HCT116 (cell line): ENCODE results near the gene ESRRA. TPM values are rescaled to one million over a fixed set of nuclear protein-coding genes. Genes with fewer than 3 reads are reported as not detected.

Experiments used
- ATAC-seq: fragments of 200-7000 bp; cut with Tn5 transposase; 2 replicates; pipeline ENCODE4 v1.9.1; 2020; ENCODE audit warnings: mild to moderate bottlenecking, moderate library complexity
- BruUV-seq: library from RNA; stranded (reverse); fragments of 400-500 nt; replicated peaks from 2 replicates; lab custom pipeline; 2021; lab: Mats Ljungman, UMichigan
- CTCF ChIA-PET: fragments of 300-600 bp; sonication (Branson Sonifier 250); formaldehyde crosslinking; loops from one replicate; lab custom pipeline; 2021; ENCODE audit warnings: antibody characterized with exemption; lab: Charles Lee
- POLR2A ChIA-PET: fragments of 300-600, 350-600 bp; sonication (Branson Sonifier 250); formaldehyde crosslinking; loops from one replicate; lab custom pipeline; 2021; ENCODE audit warnings: antibody characterized with exemption; lab: Charles Lee
- RAD21 ChIA-PET, 2 experiments: fragments of 300-600 bp; sonication (Branson Sonifier 250); formaldehyde crosslinking; loops; one replicate each; lab custom pipeline; 2023; ENCODE audit warnings: low total read pairs in 2 of 2; ENCODE audit not compliant: uncharacterized antibody in 2 of 2, unreplicated experiment in 2 of 2, low non-redundant PET in 1 of 2; lab: Charles Lee
- DNase-seq: peaks from one replicate; pipeline ENCODE4 v3.0.0-alpha.2; 2010; ENCODE audit warnings: low read depth, low spot score
- H2AFZ ChIP-seq: fragments of 200-600 bp; shearing (Covaris generic), sonication (generic); 2 replicates; pipeline ENCODE4 v1.6.1; 2017; ENCODE audit warnings: low read depth, mixed run types, mixed read lengths, antibody characterized with exemption, low read length; ENCODE audit not compliant: poor library complexity, severe bottlenecking
- H3K27ac ChIP-seq: 2 replicates; pipeline ENCODE4 v1.5.1; 2012; ENCODE audit warnings: low read depth, low read length
- H3K27me3 ChIP-seq: fragments of 200-600 bp; sonication (generic); 2 replicates; pipeline ENCODE4 v1.6.1; 2016; ENCODE audit warnings: mixed run types, low read length, mixed read lengths; ENCODE audit not compliant: insufficient read depth
- H3K36me3 ChIP-seq, 2 experiments: fragments of 200-500 bp in 1 of 2; fragments of 200-600 bp in 1 of 2; sonication (Bioruptor generic) in 1 of 2; sonication (generic) in 1 of 2; 2 replicates each; pipeline versions ENCODE4 v1.5.1 to v1.6.1; 2014 to 2016; ENCODE audit warnings: low read length in 2 of 2, inconsistent platforms in 1 of 2, mixed read lengths in 1 of 2, mixed run types in 1 of 2; ENCODE audit not compliant: insufficient read depth in 2 of 2, control insufficient read depth in 1 of 2
- H3K4me1 ChIP-seq, 2 experiments: fragments of 200-600 bp in 1 of 2; sonication (generic) in 1 of 2; 2 replicates each; pipeline versions ENCODE4 v1.5.1 to v1.6.1; 2012 to 2017; ENCODE audit warnings: low read length in 2 of 2, inconsistent platforms in 1 of 2, mild to moderate bottlenecking in 1 of 2, mixed read lengths in 1 of 2, mixed run types in 1 of 2, moderate library complexity in 1 of 2; ENCODE audit not compliant: insufficient read depth in 2 of 2, control insufficient read depth in 1 of 2
- H3K4me2 ChIP-seq: fragments of 200-600 bp; sonication (generic); 2 replicates; pipeline ENCODE4 v1.6.1; 2017; ENCODE audit warnings: mixed run types, low read length, mixed read lengths
- H3K4me3 ChIP-seq, 2 experiments: fragments of 200-600 bp in 1 of 2; sonication (generic) in 1 of 2; replicated peaks in 1 of 2; 2 replicates each; pipeline ENCODE4 v1.5.1; 2011 to 2016; ENCODE audit warnings: low read length in 2 of 2, control low read depth in 1 of 2, low read depth in 1 of 2, mild to moderate bottlenecking in 1 of 2, mixed read lengths in 1 of 2, mixed run types in 1 of 2
- H3K79me2 ChIP-seq: fragments of 200-600 bp; sonication (generic); 2 replicates; pipeline ENCODE4 v1.6.1; 2017; ENCODE audit warnings: mild to moderate bottlenecking, mixed run types, low read length, moderate library complexity, mixed read lengths; ENCODE audit not compliant: insufficient read depth
- H3K9ac ChIP-seq: fragments of 200-600 bp; sonication (generic); 2 replicates; pipeline ENCODE4 v1.6.1; 2016; ENCODE audit warnings: low read length, mixed read lengths
- H3K9me2 ChIP-seq: fragments of 200-600 bp; sonication (generic), shearing (Covaris generic); 2 replicates; pipeline ENCODE4 v1.6.1; 2017; ENCODE audit warnings: mixed run types, mild to moderate bottlenecking, moderate library complexity; ENCODE audit not compliant: insufficient read depth
- H3K9me3 ChIP-seq, 2 experiments: fragments of 200-500 bp in 1 of 2; fragments of 200-600 bp in 1 of 2; sonication (Bioruptor generic) in 1 of 2; sonication (generic) in 1 of 2; 2 replicates each; pipeline ENCODE4 v1.6.1; 2014 to 2017; ENCODE audit warnings: low read length in 2 of 2, mixed read lengths in 2 of 2, inconsistent platforms in 1 of 2, low read depth in 1 of 2, mild to moderate bottlenecking in 1 of 2, mixed run types in 1 of 2, moderate library complexity in 1 of 2; ENCODE audit not compliant: control insufficient read depth in 1 of 2, insufficient read depth in 1 of 2
- H4K20me1 ChIP-seq: fragments of 200-600 bp; sonication (generic), shearing (Covaris generic); 2 replicates; pipeline ENCODE4 v1.6.1; 2017; ENCODE audit warnings: mixed run types, mild to moderate bottlenecking, moderate library complexity; ENCODE audit not compliant: insufficient read depth
- ATF3 ChIP-seq: IDR thresholded peaks from 2 replicates; pipeline ENCODE4 v1.6.1; 2012
- CEBPB ChIP-seq: IDR thresholded peaks from 2 replicates; pipeline ENCODE4 v1.6.1; 2012; ENCODE audit warnings: low read depth
- EGR1 ChIP-seq: IDR thresholded peaks from 2 replicates; pipeline ENCODE4 v1.6.1; 2012; ENCODE audit warnings: low read depth
- EZH2 ChIP-seq: fragments of 200-600 bp; sonication (generic); IDR thresholded peaks from 2 replicates; pipeline ENCODE4 v1.6.1; 2017; ENCODE audit warnings: antibody characterized with exemption, mixed run types
- EZH2phosphoT487 ChIP-seq: fragments of 200-600 bp; IDR thresholded peaks from 2 replicates; pipeline ENCODE4 v1.6.1; 2018; ENCODE audit warnings: antibody characterized with exemption, borderline replicate concordance
- MAX ChIP-seq: IDR thresholded peaks from 2 replicates; pipeline ENCODE4 v1.6.1; 2012
- SRF ChIP-seq: IDR thresholded peaks from 2 replicates; pipeline ENCODE4 v1.6.1; 2012; ENCODE audit warnings: low read depth
- TCF7L2 ChIP-seq: IDR thresholded peaks from 2 replicates; pipeline ENCODE4 v1.7.0; 2011; ENCODE audit warnings: borderline replicate concordance, inconsistent platforms; ENCODE audit not compliant: insufficient read depth, insufficient read length; ENCODE audit errors: extremely low read depth
- YY1 ChIP-seq: IDR thresholded peaks from 2 replicates; pipeline ENCODE4 v1.6.1; 2011; ENCODE audit warnings: low read length, low read depth, moderate library complexity, mild to moderate bottlenecking; ENCODE audit not compliant: insufficient replicate concordance; ENCODE audit errors: extremely low read depth
- ZFX ChIP-seq: fragments of 450-650 bp; IDR thresholded peaks from 2 replicates; pipeline ENCODE4 v1.6.1; 2017
- intact Hi-C: fragments of 100-400 bp; cut with micrococcal nuclease; formaldehyde crosslinking; loops from 2 replicates; pipeline ENCODE4 v1.10.0; 2022
- total RNA-seq: library from RNA; stranded (reverse); gene quantifications from one replicate; pipeline ENCODE4 v1.2.1, GENCODE V29; 2021; ENCODE audit not compliant: unreplicated experiment
- TF ChIP-seq, protein P1 (sequence below): IDR thresholded peaks from 2 replicates; pipeline ENCODE4 v1.6.1; 2012; ENCODE audit warnings: low read depth

Gene ESRRA
- total RNA-seq, 1 experiment from 2014 or later, result 62.7 TPM

DNA sequence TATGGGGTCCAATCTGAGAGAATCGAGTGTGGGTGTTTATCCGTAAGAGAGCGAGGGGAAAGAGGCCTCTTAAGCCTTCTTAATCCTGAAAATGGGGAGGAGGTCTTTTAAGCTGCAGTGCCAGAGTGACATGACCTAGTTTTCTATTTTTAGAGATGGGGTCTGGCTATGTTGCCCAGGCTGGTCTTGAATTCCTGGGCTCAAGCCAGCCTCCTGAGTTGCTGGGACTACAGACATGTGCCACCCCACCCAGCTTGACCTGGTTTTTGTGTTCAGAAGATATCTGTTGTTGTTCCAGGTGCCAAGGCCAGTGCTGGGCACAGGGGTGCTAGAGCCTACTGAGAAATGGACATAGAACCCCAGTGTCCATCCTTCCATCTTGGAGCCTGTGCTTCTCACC is 22.2 kb upstream of the ESRRA start:
- DNase-seq (no peak), ATAC-seq (no peak)
- no peaks in the 10 kb centered on the region for H3K9me2 ChIP-seq
- intact Hi-C loops, result no loop called here
- RAD21 ChIA-PET, result no interaction called here
- H4K20me1 ChIP-seq, result no peaks in the 10 kb centered on the region
- CTCF ChIA-PET, result interaction anchor here (4.3 kb wide), 1 partner anchor 21 kb away, joined by 22 read pairs; the partner anchor contains the start of gene ESRRA
- no peaks in the 10 kb centered on the region for H3K79me2 ChIP-seq
- peaks cover 14 to 27% of the 10 kb centered on the region in 2 experiments for H3K4me1 ChIP-seq
- no peak overlapping the region for H3K9ac ChIP-seq
- no peaks in the 10 kb centered on the region for H3K9me3 ChIP-seq
- no peaks in the 10 kb centered on the region for H3K27me3 ChIP-seq
- peak overlapping the region; percentile 96; the same call in 1 of the 2 replicates for H3K4me2 ChIP-seq
- no peak overlapping the region for H2AFZ ChIP-seq
- no peaks in the 10 kb centered on the region; a peak in 1 of 4 replicates for H3K36me3 ChIP-seq
- POLR2A ChIA-PET, result interaction anchor here (1.3 to 1.6 kb wide), 3 partner anchors 18 to 56 kb away, joined by 3 to 5 read pairs (median 4); partner anchors contain the start of gene NUDT22
- no TSS peak for BruUV-seq
- H3K4me3 ChIP-seq, result peak overlapping the region in 1 of 2 experiments; percentile 77; a peak in 2 of 4 replicates
- TF ChIP-seq, protein P1, sequence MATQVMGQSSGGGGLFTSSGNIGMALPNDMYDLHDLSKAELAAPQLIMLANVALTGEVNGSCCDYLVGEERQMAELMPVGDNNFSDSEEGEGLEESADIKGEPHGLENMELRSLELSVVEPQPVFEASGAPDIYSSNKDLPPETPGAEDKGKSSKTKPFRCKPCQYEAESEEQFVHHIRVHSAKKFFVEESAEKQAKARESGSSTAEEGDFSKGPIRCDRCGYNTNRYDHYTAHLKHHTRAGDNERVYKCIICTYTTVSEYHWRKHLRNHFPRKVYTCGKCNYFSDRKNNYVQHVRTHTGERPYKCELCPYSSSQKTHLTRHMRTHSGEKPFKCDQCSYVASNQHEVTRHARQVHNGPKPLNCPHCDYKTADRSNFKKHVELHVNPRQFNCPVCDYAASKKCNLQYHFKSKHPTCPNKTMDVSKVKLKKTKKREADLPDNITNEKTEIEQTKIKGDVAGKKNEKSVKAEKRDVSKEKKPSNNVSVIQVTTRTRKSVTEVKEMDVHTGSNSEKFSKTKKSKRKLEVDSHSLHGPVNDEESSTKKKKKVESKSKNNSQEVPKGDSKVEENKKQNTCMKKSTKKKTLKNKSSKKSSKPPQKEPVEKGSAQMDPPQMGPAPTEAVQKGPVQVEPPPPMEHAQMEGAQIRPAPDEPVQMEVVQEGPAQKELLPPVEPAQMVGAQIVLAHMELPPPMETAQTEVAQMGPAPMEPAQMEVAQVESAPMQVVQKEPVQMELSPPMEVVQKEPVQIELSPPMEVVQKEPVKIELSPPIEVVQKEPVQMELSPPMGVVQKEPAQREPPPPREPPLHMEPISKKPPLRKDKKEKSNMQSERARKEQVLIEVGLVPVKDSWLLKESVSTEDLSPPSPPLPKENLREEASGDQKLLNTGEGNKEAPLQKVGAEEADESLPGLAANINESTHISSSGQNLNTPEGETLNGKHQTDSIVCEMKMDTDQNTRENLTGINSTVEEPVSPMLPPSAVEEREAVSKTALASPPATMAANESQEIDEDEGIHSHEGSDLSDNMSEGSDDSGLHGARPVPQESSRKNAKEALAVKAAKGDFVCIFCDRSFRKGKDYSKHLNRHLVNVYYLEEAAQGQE, result no peak
- TF ChIP-seq ZFX (no peak), CEBPB (no peak), YY1 (no peak), EGR1 (no peak), MAX (no peak), EZH2phosphoT487 (no peak), TCF7L2 (no peak), SRF (no peak), EZH2 (no peak), ATF3 (no peak)
- no peak overlapping the region for H3K27ac ChIP-seq
